ENCODE data around the gene PDILT.
"Not testable (repeated sequence)": the region's sequence is repeated elsewhere in the genome, so short reads cannot be mapped to it uniquely, and the experiment has no call there.

Gene PDILT

DNA sequence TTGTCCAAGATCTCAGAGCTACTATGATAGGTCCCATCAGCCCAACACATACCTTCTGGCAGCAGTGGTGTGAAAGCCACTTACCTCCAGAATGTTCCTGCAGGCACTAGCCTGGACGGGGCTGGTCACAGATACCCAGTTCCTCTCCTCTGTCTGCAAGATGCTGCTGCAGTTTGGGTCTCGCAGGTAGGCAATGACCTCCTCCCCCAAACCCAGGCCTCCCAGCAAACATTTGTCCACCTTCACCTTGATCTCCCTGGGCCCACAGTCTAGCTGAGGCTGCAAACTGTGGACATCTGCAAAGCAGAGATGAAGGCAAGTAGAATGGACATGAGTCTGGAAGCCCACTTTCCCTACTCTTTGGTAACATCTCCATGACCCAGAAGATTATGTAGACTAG is 84.4 kb downstream of the PDILT start:
- DNase-seq, result no peak

DNA sequence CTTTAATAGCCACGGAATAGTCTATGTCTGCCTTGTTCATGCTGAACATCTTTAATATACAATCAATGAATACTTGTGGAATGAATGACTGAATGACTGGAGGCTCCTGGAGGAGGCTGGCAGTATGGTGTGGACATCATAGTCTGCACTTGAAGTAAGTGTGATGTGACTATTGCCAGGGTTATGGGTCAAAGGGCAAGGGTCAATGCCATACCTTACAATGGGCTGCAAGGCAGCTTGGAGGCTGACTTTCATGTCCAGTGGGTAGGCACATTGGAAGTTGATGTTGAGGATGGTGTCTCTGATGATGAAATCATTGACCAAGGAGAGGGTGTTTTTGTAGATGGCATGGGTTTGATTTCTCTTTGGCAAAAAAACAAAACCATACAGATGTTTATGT is 85.1 kb downstream of the PDILT start:
- DNase-seq, result no peak

DNA sequence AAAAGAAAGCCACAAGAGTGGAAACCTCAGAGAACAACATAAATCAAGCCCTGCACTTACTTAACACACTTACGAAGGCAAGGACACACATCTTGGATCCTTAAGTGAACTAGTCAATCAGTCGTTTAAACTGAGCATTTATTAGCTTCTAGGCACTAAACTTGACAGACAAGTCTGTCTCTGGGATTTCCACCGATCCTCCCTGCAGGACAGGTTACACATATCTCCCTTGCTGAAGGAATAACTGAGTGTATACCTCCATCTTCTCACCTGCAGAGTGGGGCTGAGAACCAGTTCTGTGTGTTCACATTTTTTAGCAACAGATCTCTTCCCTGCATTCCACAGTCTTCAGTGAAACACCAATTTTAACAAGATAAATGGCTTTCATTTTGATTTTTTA is 86.1 kb downstream of the PDILT start:
- no peak for DNase-seq

DNA sequence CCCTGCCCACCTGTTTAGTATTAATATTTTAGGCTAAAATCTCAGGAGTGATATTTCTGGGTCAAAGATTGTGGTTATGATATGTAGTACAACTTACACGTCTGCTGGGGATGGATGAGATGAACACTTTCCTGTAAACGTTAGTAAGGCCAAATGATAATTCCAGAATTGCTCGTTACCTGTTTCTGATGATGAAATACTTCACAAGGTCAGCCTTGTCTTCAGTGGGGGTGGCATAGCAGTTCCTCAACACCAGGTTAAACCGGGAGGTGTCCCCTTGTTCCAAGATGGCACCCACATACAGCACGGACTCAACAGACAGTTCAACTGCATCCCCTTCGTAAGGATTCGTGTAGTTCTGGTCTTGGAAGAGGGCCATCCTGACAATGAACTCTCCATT is 86.5 kb downstream of the PDILT start:
- DNase-seq, result no peak

DNA sequence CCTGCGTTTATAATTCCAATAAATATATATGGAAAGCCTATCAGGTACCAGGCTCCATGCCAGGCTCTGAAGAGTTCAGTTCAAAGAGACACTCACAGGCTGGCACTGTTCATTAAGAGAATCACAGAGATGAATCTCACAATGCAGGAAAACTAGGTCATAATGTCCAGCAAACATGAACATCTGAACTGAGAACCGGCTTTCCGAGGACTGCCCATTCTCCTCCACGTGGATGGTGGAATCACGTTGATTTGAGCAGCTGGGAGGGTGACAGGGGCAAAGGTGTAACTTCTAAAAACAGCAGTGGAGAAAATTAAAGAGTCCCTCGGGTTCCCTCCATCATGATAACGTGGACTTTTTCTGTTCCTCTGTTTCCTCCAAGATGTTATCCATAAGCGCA is 87.4 kb downstream of the PDILT start:
- DNase-seq, result no peak

DNA sequence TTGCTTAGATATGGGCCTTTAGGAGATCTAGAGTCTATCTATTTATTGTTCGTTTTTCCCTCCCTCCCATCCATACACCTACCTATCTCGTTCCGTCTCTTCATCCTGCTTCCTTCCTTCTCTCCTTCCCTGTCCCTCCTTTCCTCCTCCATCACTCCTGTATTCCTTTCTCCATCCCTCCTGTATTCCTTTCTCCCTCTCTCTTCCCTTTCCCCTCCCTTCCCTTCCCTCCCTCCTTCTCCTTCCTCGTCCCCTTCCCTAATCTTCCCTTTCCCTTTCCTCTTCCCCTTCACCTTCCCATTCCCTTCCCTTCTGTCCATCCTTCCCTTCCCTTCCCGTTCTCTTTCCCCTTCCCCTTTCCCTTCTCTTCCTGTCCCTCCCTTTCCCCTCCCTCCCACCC is 87.8 kb downstream of the PDILT start:
- no peak for DNase-seq

DNA sequence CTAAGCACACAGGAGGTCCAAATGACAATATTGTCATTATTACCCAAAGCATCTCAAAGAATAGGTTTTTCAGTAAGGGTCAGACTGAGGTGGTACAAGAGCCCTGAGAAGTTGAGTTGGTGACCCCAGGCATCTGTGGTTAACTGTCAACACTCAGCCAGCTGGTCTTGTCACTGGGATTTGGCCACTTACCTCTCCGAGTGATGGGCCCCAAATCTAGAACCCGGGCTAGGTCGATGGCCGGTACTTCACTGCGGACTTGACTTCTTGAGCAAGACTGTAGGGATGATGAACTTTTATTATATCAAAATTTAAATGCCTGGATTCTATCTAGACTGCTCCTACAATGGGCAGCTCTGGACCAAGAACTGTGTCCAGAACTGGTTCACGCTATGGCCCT is 88.8 kb downstream of the PDILT start:
- DNase-seq, result no peak

DNA sequence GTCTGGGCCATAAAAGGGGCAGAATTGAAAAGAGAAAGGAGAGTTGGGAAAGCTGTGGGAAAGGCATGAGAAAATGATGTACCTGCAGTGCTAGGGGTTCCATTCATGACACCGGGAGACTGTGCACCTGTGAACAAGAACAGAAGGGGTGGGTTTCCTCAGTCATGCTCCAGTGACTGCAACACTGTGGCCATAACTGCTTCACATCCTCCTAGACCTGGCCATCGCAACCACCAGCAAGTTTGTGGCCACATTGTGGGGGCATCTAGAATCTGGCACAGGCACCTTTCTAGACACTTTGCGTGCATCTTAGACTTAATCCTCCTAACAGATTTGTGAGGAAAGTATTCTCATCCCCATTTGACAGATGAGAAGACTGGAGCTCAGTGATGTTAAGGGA is 90.0 kb downstream of the PDILT start:
- no peak for DNase-seq

DNA sequence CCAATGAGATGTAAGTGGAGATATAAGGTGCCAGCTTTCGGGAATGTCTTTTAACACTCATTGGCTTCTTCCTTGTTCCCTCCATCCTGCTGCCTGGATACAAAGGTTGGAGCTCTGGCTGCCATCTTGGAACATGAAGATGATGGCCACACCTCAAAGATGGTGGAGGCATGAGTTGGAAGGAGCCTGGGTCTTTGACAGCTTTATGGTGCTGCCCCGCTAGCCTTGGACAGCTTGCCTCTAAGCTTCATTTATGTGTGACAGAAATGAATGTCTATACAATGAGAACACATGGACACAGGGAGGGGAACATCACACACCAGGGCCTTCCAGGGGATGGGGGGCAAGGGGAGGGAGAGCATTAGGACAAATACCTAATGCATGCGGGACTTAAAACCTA is 90.8 kb downstream of the PDILT start:
- DNase-seq, result no peak

DNA sequence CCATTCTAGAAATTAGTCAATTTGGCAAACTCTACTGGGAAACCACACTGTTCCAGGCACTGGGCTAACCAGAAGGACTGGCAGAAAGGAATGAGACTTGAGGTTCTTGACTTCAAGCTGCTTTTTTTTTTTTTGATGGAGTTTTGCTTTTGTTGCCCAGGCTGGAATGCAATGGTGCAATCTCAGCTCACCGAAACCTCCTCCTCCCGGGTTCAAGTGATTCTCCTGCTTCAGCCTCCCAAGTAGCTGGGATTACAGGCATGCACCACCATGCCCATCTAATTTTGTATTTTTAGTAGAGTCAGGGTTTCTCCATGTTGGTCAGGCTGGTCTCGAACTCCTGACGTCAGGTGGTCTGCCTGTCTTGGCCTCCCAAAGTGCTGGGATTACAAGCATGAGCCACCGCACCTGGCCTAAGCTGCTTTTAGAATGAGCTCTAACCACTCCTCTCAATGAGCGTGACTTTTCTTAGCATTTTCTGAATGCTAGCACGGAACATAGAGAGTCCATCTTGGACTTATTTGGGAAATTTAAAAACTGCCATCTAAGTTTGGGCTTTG is 91.9 kb downstream of the PDILT start:
- not testable (repeated sequence) for DNase-seq

DNA sequence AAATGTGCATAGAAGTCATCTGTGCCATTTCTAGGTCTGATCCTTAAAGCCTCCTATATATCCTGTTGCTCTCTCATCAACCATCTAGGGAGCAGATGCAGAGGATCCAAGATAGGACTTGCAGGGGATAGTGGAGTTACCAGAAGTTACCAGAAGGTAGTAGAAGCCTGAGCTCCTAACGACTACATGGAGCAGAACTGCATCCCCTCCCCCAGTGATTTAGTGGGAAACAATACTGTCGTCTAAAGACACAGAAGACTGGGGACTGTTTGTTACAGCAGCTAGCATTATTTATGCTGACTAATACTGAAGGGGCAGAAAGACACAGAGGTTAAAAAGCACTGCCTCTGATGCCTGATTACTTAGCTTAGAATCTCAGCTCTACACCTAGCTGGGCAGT is 93.0 kb downstream of the PDILT start:
- no peak for DNase-seq

DNA sequence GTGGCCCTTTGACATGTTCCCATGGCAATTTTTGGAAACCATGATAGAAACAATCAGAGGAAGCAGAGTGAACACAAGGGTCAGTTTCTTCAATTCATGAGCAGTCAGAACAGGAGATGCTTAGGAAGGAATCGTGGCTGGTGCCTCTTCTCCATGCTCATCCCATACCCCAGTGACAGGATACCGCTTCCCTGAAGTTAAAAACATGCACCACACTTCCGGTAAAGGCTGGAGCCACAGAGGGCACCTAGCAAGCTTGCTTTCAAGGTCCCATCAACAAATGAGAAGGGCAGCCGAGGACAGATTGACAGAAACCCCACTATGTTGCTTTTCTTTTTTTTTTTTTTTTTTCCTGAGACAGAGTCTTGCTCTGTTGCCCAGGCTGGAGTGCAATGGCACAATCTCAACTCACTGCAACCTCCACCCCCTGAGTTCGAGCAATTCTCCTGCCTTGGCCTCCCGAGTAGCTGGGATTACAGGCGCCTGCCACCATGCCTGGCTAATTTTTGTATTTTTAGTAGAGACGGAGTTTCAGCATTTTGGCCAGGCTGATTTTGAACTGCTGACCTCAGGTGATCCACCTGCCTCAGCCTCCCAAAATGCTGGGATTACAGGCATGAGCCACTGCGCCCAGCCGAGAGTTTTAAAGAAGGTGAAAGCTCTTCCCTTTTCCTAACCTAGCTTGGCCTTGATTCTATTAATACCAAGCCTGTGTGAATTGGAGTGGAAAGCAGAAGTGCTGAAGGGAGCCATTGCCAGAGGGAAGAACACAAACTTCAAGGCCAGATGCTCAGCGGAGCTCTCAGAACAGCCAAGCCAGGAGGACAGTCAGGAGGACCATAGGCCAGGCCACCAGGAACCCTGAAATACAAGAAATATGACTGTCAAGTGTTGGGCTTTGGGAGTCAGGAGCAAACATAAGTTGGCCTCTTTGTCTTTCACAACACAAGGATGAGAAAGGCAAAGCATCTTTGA is 93.8 kb downstream of the PDILT start:
- DNase-seq, result no peak

DNA sequence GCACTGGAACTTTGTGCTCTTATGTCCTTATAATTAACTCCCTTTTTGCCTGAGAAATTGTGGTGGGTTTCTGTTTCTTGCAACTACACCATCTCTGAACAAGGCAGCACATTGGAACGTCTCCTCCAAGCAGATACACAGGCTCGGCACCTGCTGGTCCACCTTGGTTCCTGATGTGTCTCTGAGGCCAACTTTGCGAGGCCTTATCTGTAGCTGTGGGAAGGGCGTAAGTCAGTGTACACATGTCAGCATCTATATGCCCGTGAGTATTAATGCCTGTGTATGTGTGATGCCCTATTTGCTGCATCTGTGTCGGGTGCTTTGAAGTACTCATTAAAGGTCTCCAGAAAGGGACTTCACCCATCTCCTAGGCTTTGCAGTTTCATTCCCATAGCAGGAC is 94.8 kb downstream of the PDILT start:
- DNase-seq, result no peak
